ENCODE measurements around the gene CYP26B1. TPM values are rescaled to one million over a fixed set of nuclear protein-coding genes. Genes with fewer than 3 reads are reported as not detected.

CYP26B1 gene
- total and polyA plus RNA-seq, 2 donors (not counting 3 experiments of a cell fraction or from before 2014, with no cell fraction given): 0.30 to 1.1 TPM

DNA sequence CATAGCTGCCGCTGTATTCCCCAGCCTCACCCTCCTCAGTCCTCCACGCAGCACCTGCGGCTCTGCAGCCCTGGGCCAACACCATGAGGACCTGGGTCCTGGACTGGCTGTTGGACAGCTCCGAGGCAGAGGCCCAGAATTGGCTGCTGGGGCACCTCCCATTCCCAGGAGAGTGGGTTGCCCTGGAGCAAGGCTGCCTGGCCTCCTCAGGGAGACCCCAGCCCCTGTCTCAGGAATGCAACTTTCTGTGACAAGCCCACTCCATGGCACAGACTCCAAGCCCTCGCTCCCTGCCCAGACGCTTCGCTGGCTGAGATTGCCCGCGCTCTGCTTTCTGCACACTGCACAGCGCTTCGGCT lies 33.0 kb downstream of the CYP26B1 start:
- H3K9ac ChIP-seq (replicated peaks; ENCODE audit: extremely low read depth, insufficient read depth, low read length): no peak overlapping the region
- no peaks in the 10 kb centered on the region for H4K20me1 ChIP-seq (replicated peaks; ENCODE audit: control insufficient read depth, extremely low read depth, insufficient read depth, low read length)
- ChIA-PET CTCF (interaction anchor here (0.9 to 2.6 kb wide), 5 partner anchors 8 to 465 kb away, joined by 3 to 13 read pairs (median 6); no protein-coding TSS in a partner anchor), POLR2A (no interaction called here)
- H3K27ac ChIP-seq (ENCODE audit: insufficient read depth, low read depth, low read length): no peak overlapping the region
- intact Hi-C loops (cut with micrococcal nuclease): no loop called here
- no peak for FAIRE-seq
- dilution Hi-C loops (cut with MboI; ENCODE audit: extremely low pct_ligation_motif_present, low sequenced_read_pairs): no loop called here
- no peaks in the 10 kb centered on the region for H3K9me3 ChIP-seq (replicated peaks; ENCODE audit: control insufficient read depth, insufficient read depth, low read length)
- no peaks in the 10 kb centered on the region for H3K79me2 ChIP-seq (ENCODE audit: control insufficient read depth, insufficient read depth, low read length)
- H3K9me1 ChIP-seq (replicated peaks; ENCODE audit: control insufficient read depth, extremely low read depth, insufficient read depth, low read length): no peaks in the 10 kb centered on the region
- no peaks in the 10 kb centered on the region for H3K27me3 ChIP-seq (ENCODE audit: control insufficient read depth in 2 of 2, insufficient read depth in 2 of 2, low read length in 2 of 2)
- DNase-seq (ENCODE audit: low read depth, low spot score): no peak
- no peaks in the 10 kb centered on the region for H3K36me3 ChIP-seq (ENCODE audit: control insufficient read depth in 2 of 2, extremely low read depth in 1 of 2, insufficient read depth in 2 of 2, low read length in 2 of 2)
- no peak overlapping the region for H3K4me2 ChIP-seq (ENCODE audit: insufficient read depth, low read length)
- peaks cover 11% of the 10 kb centered on the region for H3K4me1 ChIP-seq (ENCODE audit: control insufficient read depth, extremely low read depth, insufficient read depth, low read length)
- BruUV-seq (replicated peaks): no TSS peak
- no peak overlapping the region for H3K4me3 ChIP-seq (replicated peaks in 1 of 3; ENCODE audit: insufficient read depth in 1 of 3, low read depth in 1 of 3, low read length in 3 of 3)
- H2AFZ ChIP-seq (ENCODE audit: low read depth, low read length): no peak overlapping the region
- TF ChIP-seq EZH2 (IDR thresholded peaks at IDR 0.05; ENCODE audit: borderline replicate concordance, low read depth, low read length, severe bottlenecking) (no peak), JUN (IDR thresholded peaks at IDR 0.05; ENCODE audit: borderline replicate concordance, insufficient read depth, insufficient read length, low read depth) (no peak), MYC (IDR thresholded peaks at IDR 0.05; ENCODE audit: low read depth, low read length) (no peak), GATA2 (IDR thresholded peaks at IDR 0.05; ENCODE audit: insufficient read depth, insufficient read length, low read depth, low read length) (no peak), CTCF (IDR thresholded peaks at IDR 0.05; ENCODE audit: extremely low read depth in 1 of 2, insufficient read depth in 1 of 2, low read depth in 1 of 2, low read length in 2 of 2) (no peak), FOS (IDR thresholded peaks at IDR 0.05; ENCODE audit: borderline replicate concordance, insufficient read depth, low read length) (no peak), MAX (IDR thresholded peaks at IDR 0.05; ENCODE audit: insufficient read depth, insufficient read length) (no peak), POLR2AphosphoS5 (IDR thresholded peaks at IDR 0.05; ENCODE audit: insufficient read depth, low read depth, low read length) (no peak), POLR2A (IDR thresholded peaks at IDR 0.05; ENCODE audit: low read depth, low read length) (no peak)
